Stimulated activated CD4-positive, alpha-beta T cell treated with anti-CD3 and anti-CD28 coated beads, Interleukin-1b, Interleukin-23, amount 100 ng/mL, for 24 hours (primary cell): ENCODE data around the gene C19orf25.

Experiments used
- DNase-seq, 4 experiments: peaks; one replicate each; pipeline ENCODE4 v3.0.0-alpha.2; 2020; ENCODE audit warnings: low read depth in 4 of 4, low spot score in 1 of 4

Gene C19orf25

DNA sequence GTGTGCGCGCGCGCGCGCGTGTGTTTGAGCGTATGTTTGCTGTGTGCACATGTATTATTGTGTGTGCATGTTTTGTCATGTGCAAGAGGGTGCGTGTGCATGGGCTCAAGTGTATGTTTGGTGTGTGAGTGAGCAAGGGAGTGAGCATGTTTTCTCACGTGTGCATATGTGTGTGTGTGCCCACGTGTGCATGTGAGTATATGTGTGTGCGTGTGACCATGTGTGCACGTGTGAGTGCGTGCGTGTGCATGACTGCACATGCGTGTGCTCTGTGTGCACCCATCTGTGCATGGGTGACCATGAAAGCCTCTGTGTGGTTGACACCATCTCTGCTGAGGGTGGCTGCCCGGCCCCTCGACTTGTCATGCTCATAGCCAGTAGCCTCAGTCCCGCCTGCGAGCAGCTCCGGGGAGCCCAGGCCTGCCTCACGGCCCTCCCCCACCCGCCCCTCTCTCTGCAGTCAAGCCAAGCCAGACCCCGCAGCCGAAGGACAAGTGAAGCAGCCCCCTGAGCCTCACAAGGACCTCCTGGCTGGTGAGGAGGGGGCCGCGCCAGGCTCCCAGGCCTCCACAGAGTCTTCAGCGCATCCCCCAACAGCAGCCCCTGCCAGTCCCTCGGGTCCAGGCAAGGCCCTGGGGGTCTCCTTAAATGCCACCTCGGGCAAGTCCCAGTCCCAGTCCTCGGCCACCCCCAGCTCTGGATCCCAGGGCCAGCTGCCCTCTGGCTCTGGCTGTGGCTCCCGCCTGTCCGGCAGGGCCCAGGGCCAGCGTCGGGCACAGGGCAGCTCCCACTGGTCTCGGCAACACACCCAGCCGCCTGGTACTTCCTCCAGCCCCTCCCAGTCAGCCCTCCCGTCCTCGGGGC is 17.9 kb upstream of the C19orf25 start:
- no peak for DNase-seq

DNA sequence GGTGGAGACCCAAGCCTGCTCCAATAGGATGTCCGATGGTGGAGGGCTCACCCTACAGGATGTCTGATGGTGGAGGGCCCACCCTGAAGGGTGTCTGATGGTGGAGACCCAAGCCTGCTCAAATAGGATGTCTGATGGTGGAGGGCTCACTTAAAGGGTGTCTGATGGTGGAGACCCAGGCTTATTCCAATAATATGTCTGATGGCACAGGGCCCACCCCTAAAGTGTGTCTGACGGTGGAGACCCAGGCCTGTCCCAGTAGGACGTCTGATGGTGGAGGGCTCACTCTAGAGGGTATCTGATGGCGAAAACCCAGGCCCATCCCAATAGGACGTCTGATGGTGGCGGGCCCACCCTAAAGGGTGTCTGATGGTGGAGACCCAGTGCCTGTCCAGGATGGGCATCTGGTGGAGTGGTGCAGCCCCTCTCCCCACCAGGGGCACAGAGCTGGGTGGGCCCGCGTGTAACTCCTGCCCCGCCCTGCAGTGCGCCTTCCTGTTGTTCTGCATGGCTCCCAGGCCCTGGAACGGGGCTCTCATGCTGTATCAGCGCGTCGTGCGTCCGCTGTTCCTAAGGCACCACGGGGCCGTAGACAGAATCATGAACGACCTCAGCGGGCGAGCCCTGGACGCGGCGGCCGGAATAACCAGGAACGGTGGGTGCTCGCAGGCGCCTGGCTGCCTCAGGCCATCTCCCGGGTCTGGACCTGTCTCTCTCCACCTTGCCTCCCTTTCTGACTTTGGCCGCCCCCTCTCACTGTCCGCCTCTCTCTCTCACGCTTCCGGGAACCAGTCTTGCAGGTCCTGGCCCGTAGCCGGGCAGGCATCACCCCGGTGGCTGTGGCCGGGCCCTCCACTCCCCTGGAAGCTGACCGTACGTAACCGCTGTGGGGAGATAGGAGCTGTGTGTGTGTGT is 17.0 kb upstream of the C19orf25 start:
- DNase-seq: no peak

DNA sequence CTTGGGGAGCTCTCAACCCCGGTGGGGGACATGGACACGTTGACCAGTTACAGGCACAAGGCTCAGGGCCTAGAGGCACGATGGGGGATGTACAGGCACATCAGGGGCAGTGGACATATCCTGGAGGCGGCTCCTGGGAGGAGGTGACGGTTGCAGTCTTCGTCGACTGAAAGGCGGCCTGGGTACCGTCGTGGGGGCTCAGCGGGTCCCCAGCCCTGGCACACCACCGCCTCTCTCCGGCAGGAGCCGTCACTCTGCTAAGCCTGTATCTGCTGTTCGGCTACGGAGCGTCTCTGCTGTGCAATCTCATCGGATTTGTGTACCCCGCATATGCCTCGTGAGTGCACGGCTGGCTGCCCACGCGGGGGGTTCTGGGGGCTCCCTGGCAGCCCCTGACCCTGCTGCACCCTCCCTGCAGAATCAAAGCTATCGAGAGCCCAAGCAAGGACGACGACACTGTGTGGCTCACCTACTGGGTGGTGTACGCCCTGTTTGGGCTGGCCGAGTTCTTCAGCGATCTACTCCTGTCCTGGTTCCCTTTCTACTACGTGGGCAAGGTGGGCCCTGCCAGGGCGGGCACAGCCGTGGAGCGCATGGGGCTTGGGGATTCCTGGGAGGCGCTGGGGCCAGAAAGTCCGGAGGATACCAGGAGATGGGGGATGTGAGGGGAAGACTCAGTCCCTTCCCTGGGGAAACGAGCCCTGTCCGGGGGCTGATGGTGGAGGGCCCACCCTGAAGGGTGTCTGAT is 16.2 kb upstream of the C19orf25 start:
- DNase-seq: no peak

DNA sequence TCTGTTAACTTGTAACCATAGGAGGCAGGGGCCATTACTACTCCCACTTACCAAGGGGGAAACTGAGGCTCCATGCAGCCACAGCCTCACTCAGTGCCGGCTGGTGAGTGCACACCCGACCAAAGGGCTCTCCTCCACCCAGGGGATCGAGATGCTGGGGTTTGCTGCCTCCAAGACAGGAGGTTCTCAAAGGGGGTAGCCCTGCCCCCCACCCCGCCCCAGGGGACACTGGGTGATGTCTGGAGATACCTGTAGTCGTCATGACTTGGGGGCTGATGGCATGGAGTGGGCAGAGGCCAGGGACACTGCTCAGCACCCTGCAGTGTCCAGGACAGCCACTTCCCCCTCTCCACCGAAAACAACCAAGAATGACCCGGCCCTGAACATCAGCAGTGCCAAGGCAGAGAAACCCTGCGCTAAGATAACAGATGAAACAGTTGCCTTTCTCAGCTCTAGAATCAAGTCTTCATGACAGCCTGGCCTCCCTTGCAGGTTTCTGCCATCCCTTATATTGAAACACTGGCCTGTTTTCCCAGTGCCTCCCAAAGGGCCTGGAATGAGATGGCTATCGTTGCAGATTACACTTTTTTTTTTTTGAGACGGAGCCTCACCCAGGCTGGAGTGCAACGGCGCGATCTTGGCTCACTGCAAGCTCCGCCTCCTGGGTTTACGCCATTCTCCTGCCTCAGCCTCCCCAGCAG is 15.2 kb upstream of the C19orf25 start:
- no peak for DNase-seq

DNA sequence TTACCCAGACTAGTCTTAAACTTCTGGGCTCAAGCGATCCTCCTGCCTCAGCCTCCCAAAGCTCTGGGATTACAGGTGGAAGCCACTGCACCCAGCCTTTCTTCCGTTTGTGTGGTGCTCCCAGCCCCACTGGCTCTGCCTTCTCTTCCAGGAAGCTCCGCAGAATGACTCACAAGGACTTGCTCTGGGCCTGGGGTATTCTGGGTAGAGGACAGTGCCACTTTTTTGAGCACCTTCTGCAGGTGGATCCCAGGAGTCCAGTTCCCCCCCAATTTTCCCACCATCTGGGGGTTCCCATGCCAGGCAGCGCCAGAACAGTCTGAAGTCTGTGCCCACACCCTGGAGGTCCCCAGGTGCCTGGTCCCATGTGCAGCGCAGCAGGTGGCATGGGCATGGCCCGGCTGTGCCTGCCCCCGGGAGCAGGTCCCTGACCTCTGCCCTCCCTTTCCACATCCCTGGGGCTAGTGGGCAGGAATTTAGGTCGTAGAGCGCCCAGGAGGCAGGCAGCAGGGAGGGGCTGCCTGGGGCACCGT is 13.5 kb upstream of the C19orf25 start:
- DNase-seq: no peak

DNA sequence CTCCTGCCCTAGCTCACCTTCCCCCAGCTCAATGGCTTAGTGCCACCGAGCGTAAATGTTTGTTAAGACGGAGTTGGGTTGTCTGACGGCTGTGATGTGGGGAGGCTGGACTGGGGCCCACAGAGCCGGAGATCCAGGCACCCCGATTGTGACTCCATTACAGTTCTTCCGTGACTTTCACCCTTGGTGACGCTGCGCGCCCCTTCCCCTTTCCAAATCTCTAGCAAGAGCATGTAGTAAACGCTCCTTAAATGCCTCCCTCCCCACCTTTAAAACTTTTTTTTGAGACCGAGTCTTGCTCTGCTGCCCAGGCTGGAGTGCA is 12.8 kb upstream of the C19orf25 start:
- DNase-seq: no peak

DNA sequence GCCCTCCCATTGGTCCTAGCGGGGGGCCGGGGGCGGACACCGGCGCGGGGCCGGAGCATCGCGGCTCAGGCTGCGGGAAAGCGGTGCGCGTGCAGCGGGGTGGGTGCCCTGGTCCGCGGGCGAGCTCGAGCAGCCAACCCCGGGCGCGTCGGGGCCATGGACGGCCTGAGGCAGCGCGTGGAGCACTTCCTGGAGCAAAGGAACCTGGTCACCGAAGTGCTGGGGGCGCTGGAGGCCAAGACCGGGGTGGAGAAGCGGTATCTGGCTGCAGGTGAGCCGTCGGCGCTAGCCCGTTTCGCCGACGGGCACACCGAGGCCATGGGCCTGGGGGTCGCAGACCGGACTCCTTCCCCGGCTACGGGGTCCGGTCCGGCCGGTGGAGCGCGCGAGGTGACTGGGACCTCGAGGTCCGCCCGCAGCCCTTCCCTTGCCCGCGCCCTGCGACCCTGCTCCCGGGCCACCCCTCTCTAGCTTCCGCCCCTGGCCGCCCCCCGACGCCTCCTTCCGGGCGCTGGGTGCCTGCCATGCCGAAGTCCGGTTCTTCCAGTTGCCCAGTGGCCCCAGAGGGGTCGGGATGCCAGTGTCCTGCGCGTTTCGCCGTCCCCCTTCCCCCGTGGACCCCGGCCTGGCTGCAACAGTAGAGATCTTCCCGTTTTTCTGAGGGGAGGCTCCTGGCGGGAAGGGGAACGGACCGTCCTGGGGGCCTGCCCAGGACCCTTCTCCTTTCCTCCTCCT is 12.3 kb upstream of the C19orf25 start, which contains the start of gene REEP6:
REEP6 (plus strand) TSS at position 68 of the 735 bp plus-strand sequence; CDS start at position 157, 89 bp downstream.
- DNase-seq: no peak

DNA sequence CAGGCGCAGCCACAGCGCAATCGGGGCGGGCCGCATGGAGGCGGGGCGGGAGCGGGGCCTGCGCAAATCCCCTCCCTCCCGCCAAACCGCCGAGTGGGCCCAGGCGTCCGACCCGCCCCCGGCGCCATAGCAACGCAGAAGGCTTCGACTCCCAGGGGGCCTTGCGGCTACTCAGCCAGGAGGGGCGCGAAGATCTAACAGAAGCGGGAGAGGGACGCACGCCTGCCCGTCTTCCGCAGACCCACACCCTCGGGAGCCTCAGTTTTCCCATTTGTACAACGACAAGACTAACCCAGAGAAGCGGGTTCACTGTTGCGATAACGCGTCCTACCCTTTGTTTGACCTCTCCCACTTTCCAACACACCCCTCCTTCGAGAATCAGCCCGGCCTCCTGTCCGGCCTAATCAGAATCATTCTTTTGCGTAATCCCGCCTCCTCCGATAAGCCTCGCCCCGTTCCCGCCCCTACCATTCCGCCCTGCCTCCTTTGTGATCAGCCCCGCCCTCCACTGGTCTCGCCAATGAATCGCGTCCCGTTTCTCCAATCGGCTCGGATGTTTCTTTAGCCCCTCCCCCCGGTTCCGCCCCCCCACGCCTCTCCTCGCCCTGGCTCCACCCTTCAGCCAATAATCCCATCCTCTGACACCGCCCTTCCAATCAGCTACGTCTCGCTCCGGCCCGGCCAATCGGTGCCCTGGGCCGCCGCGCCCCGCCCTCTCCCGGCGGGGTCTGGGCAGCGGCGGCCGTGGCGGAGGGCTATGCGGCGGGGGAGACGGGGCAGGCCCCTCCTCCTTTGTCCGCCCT is 11.5 kb upstream of the C19orf25 start, which contains the start of gene PCSK4:
PCSK4 (minus strand) TSS at position 40 of the 803 bp plus-strand sequence; CDS start at position 36, 4 bp downstream.
- DNase-seq: peak; percentile 91 to 98 (median 96)

DNA sequence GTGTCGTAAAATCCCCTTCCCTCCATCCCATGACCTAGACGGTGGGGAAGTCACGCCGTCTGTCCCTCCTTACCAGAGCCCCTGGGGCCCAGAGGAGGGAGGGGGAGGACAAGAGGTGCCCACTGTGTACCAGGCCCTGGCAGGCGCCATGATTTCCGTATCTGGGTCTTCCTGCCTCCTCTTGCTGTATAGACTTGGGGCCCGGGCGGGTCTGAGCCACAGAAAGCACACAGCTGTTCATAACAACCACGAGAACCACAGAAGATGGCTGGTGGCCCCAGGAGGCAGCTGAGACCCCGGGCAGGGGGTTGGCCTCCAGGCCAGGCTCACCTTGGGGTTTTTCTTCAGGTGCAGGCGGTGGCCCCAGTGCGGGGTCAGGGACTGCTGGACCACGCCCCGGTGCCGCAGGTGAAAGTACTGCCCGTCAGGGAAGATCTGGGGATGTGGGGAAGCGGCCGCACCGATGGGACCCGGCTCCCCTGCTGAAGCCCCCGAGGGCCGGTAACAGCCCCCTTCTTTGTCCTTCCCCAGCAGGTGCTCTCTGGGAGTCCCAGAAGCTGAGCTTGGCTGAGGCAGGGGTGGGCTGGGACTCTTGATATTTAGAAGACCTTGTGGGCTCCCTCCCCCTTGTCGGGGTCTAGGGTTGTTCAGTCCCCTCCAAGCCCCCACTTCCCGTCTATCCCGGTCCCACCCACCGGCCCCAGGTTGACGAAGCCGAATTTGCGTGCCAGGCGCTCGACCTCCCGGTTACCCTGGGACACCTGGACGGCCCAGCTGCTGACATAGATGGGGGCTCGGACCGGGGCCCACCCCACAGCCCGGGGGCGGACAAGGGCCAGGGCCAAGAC is 10.7 kb upstream of the C19orf25 start:
- DNase-seq: no peak

DNA sequence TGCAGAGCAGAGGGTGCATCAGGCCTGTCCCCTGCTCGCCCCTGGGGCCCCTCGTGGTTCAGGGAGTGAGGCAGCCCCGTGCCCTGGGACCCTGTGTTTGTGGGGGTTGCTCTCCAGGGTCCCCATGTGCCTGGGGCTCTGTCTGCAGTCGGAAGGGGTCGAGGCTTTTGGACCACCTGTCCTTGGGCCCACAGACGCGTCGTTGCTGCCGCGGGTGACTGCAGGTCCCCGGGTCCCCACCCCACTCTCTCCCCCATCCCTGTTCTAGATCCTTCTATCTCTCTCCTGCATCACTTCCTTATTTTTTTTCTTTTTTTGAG is 9.2 kb upstream of the C19orf25 start:
- no peak for DNase-seq

DNA sequence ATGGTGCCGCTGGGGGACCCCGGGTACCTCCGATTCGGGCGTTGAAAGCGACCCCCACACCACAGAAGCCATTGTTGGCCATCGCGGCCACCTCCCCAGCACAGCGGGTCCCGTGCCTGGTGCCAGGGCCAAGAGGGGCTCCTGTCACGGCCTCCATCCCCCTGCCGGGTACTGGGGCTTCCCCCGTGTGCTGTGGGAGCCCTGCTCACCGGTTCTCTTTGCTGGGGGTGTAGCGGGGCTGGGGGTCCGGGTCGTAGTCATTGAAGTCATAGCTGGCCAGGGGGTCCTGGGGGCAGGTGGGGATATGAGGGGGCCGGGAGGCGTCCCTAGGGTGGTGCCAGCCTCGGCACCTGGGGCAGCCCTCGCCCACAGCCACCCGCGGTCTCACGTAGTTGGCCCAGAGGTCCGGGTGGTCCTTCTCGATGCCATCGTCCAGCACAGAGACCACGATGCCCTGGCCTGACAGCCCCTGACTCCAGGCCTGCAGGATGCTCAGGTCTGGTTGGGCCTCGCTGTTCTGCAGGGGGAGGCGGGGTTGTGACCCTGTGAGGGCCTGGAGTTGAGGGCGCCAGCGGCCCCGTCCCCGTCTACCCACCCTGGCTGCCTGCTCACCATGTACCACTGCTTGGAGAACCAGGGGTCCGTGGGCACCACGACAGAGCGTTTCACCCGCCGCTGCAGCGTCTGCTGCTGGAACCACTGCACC is 8.7 kb upstream of the C19orf25 start:
- no peak for DNase-seq

DNA sequence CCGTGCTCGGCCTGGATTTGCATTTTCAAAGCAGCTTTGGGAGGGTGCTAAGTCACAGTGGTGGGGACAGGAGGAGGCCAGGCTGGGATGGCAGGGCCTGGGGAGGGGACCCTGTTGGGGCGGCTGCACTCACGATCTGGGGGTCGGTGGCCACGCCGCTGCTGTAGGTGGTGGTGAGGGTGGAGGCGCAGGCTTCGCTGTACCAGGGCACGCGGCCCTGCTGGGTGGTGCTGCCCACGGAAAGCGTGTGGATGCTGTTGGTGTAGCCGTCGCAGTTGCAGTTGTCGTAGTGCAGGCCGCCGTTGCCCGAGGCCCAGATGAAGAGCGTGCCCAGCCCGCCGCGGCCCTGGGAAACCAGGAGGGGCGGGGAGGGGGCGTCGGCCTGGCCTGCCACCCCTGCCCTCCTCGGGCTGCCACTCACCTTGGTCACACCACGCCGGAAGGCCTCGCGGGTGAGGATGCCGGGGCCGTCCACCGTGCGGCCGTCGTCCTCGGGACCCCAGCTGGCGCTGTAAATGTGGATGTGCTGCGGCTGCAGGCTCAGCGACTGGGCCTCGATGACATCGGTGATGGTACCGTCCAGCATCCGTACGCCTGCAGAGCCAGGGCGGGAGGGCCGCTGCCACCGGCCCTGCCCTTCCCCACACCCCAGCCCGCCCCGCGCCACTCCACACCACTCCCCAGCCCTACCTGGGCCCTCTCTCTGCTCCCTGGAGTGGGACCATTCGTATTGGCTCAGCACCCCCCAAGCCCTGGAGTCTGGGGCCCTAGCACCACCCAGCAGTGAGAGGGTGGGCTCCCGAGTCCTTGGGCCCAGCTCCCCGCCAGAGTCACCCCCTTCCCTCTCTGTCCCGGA is 7.9 kb upstream of the C19orf25 start:
- DNase-seq: no peak

DNA sequence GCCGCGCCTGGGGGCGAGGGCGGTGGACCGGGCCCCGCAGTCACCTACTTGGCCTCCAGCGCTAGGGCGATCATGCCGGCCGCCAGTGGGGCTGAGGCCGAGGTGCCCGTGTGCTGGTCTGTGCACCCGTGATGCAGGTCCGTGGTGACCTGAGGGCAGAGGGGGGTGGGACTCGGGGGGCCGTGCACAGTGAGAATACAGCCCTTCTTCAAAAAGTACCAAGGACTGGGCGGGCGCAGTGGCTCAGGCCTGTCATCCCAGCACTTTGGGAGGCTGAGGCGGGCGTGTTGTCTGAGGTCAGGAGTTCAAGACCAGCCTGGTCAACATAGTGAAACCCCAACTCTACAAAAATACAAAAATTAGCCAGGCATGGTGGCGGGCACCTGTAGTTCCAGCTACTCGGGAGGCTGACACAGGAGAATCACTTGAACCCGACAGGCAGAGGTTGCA is 5.0 kb upstream of the C19orf25 start:
- no peak for DNase-seq

DNA sequence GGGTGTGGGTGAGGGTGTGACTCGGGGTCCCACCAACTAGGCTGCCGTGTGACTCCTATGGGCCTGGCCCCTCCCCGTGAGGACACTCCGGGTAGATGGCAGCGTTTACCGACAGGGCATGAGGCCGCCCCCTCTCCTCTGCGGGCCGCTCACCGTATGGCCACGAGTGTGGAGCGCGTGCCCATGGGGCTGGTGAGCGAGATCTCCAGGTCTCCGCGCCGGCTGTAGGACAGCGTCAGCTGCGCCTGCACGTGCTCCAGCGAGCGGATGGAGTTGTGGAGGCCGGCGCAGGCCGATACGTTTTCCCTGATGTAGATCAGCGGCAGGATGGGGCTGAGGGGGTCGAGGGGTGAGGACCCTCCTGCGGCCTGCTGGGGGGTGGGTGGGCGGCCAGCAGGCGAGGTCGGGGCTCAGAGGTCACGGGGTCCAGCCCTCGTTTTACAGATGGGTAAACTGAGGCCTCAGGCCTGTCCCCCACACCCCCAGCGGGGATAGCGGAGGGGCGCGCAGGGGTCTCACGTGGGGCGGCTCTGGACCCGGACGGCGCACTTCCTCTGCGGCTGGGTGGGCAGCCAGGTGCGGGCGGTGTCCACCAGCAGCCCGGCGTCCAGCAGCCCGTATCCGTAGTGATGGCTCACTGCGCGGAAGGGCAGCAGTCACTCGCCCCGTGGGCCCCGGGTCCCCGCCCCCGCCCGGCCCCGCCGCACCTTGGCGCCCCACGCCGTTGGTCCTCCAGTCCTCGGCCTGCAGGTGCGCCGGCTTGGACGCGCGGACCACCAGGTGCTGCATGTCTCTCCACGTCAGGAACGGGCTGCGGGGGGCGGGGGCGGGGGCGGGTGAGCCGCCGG is 4.3 kb upstream of the C19orf25 start:
- no peak for DNase-seq

DNA sequence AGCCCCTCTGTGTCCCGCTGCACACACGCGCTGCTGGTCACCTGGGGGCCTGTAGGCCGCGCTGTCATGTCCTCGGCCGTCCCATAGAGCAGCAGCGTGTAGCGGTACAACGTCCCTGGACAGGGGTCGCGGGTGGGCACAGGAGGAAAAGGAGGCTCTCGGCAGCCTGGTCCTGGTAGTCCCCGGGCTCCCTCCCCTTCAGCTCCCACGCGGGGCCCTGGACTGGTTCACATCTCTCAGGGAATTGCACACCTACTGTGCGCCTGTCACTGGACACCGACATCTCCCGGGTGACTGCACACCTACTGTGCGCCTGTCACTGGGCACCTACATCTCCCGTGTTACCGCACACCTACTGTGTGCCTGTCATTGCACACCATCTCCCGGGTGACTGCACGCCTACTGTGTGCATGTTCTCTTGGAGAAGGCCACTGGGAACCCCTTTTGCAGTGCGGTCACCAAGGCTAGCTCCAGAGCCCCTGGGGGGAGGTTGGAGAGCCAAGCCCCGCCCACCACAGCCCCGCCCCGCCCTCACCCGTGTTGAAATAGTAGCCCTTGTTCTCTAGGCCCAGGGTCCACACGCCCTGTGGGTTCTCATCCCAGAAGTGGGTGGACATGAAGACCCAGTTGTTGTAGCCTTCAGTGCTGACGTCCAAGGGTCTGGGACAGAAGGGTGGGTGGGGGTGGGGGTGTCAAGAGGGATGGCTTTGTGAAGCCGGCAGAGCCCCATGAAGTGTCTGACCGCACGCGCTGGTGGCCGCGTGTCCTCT is 3.5 kb upstream of the C19orf25 start:
- no peak for DNase-seq
